ENCODE measurements around the gene MEIS1.

MEIS1 gene

DNA sequence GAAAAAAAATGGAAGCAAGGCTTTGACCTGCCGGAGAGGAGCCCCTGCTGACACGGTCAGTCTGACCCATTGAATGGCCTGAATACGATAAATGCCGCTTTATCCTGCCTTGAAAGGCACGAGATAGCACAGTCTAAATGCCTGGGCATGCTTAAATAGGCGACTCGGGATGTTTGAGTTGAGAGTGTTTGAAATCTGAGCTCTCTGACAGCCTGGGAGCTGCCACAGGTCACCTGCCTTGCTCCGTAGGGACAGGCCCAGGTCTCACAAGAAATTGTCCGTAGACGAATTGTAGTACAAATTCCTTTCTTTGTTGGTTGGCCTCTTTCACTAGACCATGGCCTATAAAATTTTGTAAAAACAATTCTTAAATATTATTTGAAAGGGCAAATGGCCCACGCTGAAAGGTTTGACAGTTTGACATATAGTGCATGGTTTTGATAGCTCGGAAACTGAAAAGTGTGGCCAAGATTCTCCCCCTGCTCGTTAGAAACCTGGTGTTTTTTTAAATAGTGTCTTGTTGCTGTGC, 72.8 kb downstream of the MEIS1 start:
- no peaks in the 10 kb centered on the region for H3K36me3 ChIP-seq (ENCODE audit: insufficient read depth, low read length)
- H3K27me3 ChIP-seq (ENCODE audit: control insufficient read depth, insufficient read depth, low read length), result no peaks in the 10 kb centered on the region
- no peak overlapping the region for H3K9ac ChIP-seq (ENCODE audit: low read depth, low read length)
- H3K4me1 ChIP-seq (ENCODE audit: control insufficient read depth, insufficient read depth, low read length), result no peaks in the 10 kb centered on the region
- H3K4me2 ChIP-seq (ENCODE audit: low read length), result no peak overlapping the region
- no peaks in the 10 kb centered on the region for H3K9me3 ChIP-seq (replicated peaks; ENCODE audit: low read length)
- H3K4me3 ChIP-seq (ENCODE audit: low read length), result no peak overlapping the region

DNA sequence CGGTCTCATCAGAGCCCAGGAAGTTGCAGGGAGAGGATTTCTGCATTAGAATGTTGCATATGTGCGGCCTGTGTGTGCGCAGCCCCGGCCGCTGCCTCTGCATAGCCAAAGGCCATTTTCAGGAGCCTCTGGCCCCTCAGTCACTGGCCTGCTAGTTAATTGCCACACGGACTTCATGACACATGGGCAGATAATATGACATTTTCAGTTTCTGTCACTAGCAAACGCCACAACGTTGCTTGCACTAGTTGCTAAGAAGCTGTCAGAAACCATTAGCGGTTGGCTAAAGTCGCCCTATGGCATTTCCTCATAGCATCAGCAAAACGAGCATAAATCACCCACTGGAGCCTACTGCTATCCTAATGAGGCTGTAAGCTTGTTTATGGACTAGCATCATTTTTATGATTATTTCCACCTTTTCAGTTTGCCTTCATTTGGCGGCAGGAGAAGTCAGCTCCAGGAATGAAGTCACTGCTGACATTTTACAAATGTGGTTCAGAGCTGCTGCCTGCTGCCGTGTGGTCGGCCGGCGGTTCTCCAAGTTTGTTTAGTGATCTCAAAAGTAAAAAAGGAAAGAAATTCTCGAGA, 73.7 kb downstream of the MEIS1 start:
- no peak overlapping the region for H3K4me3 ChIP-seq (ENCODE audit: low read length)
- H3K9me3 ChIP-seq (replicated peaks; ENCODE audit: low read length), result no peaks in the 10 kb centered on the region
- H3K9ac ChIP-seq (ENCODE audit: low read depth, low read length), result no peak overlapping the region
- no peaks in the 10 kb centered on the region for H3K27me3 ChIP-seq (ENCODE audit: control insufficient read depth, insufficient read depth, low read length)
- H3K4me2 ChIP-seq (ENCODE audit: low read length), result no peak overlapping the region
- H3K4me1 ChIP-seq (ENCODE audit: control insufficient read depth, insufficient read depth, low read length), result no peaks in the 10 kb centered on the region
- no peaks in the 10 kb centered on the region for H3K36me3 ChIP-seq (ENCODE audit: insufficient read depth, low read length)

DNA sequence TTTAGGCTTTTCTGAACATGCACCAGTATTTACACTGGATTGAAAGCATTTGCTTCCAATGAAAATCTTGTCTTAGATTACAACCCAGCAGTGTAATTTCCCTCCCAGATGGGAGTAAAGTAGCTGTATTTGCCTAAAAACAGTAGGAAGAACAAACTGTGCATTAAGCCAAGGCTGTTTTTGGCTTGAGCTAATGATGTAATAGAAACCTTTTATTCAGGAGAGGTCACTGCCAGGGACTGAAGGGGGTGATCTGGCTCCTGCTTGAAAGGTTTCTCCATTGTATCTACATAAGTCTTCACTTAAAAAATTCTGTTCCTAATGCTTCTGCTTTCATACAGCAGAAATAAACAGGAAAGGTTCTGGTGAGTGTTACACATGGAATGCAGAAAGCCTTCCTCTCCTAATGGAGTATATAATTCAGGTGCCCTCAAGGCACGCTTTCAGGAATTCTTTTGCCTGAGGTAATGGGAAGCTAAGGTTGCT, 74.4 kb downstream of the MEIS1 start:
- no peak overlapping the region for H3K9ac ChIP-seq (ENCODE audit: low read depth, low read length)
- H3K36me3 ChIP-seq (ENCODE audit: insufficient read depth, low read length), result no peaks in the 10 kb centered on the region
- H3K27me3 ChIP-seq (ENCODE audit: control insufficient read depth, insufficient read depth, low read length), result no peaks in the 10 kb centered on the region
- no peak overlapping the region for H3K4me3 ChIP-seq (ENCODE audit: low read length)
- H3K4me1 ChIP-seq (ENCODE audit: control insufficient read depth, insufficient read depth, low read length), result no peaks in the 10 kb centered on the region
- no peak overlapping the region for H3K4me2 ChIP-seq (ENCODE audit: low read length)
- no peaks in the 10 kb centered on the region for H3K9me3 ChIP-seq (replicated peaks; ENCODE audit: low read length)

DNA sequence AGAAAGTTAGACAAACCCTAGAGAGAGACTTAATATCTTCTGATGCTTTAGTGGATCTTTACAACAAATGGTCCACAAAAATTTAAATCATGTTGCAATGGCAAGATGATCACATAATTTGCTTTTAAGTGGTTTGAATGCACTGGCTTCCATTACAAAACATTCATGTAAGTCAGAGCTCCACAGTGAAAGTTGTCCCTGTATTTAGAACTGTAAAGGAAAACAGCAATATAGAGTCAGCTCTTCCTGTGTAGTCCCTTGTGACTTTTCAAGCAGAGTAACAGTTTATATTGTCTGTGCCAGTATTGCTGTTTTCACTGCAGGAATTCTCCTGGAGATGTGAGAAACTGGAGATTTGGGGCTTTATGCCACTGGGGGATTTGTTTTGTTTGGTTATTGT, 77.7 kb downstream of the MEIS1 start:
- H3K27me3 ChIP-seq (ENCODE audit: control insufficient read depth, insufficient read depth, low read length), result no peaks in the 10 kb centered on the region
- no peak overlapping the region for H3K4me3 ChIP-seq (ENCODE audit: low read length)
- H3K36me3 ChIP-seq (ENCODE audit: insufficient read depth, low read length), result no peaks in the 10 kb centered on the region
- no peaks in the 10 kb centered on the region for H3K4me1 ChIP-seq (ENCODE audit: control insufficient read depth, insufficient read depth, low read length)
- no peak overlapping the region for H3K9ac ChIP-seq (ENCODE audit: low read depth, low read length)
- no peak overlapping the region for H3K4me2 ChIP-seq (ENCODE audit: low read length)
- no peaks in the 10 kb centered on the region for H3K9me3 ChIP-seq (replicated peaks; ENCODE audit: low read length)

DNA sequence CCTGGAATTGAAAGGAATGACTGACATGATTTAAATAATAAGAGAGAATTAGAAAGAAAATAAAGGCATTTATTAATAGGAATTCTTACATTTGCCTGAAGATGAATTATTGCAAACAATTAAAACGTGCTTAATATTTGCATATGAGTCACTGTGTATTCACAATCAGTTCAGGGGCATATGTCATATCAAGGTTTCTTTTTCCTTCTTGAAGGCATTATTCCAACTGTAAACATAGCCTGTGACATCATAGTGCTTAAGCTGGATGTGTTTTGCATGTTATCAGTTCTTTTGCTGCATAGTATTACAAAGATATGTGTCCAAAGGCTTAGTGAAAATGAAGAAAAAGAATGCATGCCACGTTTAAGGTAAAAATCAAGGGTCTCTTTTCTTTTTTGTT, 80.8 kb downstream of the MEIS1 start:
- Histone ChIP-seq H3K9me3 (replicated peaks; ENCODE audit: low read length) (no peaks in the 10 kb centered on the region), H3K36me3 (ENCODE audit: insufficient read depth, low read length) (no peaks in the 10 kb centered on the region), H3K4me2 (ENCODE audit: low read length) (no peak overlapping the region), H3K9ac (ENCODE audit: low read depth, low read length) (no peak overlapping the region), H3K4me1 (ENCODE audit: control insufficient read depth, insufficient read depth, low read length) (no peaks in the 10 kb centered on the region), H3K27me3 (ENCODE audit: control insufficient read depth, insufficient read depth, low read length) (no peaks in the 10 kb centered on the region), H3K4me3 (ENCODE audit: low read length) (no peak overlapping the region)

DNA sequence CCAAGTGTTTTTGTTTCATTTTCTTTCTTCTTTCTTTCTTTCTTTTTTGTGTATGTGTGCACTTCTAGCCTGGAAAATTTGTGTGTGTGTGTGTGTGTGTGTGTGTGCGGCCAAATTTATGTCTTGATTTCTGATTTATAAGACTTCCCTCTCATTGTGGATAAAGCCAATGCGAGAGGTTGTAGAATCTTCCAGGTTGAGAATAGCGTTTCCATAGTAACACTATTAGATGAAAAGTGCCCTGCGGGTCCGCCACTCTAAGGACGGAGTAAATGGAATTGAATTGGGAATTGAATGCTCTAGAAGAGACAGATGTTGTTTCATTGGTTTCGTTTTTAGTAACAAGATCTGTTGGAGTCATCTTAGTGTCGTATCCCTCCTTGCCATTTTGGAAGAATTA, 81.6 kb downstream of the MEIS1 start:
- Histone ChIP-seq H3K9ac (ENCODE audit: low read depth, low read length) (no peak overlapping the region), H3K27me3 (ENCODE audit: control insufficient read depth, insufficient read depth, low read length) (no peaks in the 10 kb centered on the region), H3K9me3 (replicated peaks; ENCODE audit: low read length) (no peaks in the 10 kb centered on the region), H3K4me3 (ENCODE audit: low read length) (no peak overlapping the region), H3K4me2 (ENCODE audit: low read length) (no peak overlapping the region), H3K36me3 (ENCODE audit: insufficient read depth, low read length) (no peaks in the 10 kb centered on the region), H3K4me1 (ENCODE audit: control insufficient read depth, insufficient read depth, low read length) (no peaks in the 10 kb centered on the region)

DNA sequence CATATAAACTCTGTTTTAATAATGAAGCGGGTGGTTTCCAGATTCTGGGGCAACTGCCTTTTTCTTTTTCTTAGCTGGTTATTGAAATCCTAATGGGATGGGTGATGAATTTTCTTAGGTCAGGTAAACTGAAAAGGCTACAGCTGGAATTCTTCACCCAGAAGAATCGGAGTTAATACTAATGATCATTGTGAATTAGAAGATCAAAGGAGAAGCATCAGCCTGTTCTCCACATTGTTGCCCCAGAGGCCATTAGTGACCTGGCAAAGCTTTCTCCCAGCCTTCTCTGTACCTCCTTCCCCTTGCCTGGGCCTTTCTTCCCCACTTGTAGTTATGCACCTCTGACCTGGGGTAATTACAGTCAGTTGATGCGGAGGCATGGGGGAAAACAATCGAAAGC, 82.8 kb downstream of the MEIS1 start:
- no peaks in the 10 kb centered on the region for H3K36me3 ChIP-seq (ENCODE audit: insufficient read depth, low read length)
- no peak overlapping the region for H3K4me2 ChIP-seq (ENCODE audit: low read length)
- H3K4me1 ChIP-seq (ENCODE audit: control insufficient read depth, insufficient read depth, low read length), result no peaks in the 10 kb centered on the region
- H3K9me3 ChIP-seq (replicated peaks; ENCODE audit: low read length), result no peaks in the 10 kb centered on the region
- no peaks in the 10 kb centered on the region for H3K27me3 ChIP-seq (ENCODE audit: control insufficient read depth, insufficient read depth, low read length)
- no peak overlapping the region for H3K9ac ChIP-seq (ENCODE audit: low read depth, low read length)
- H3K4me3 ChIP-seq (ENCODE audit: low read length), result no peak overlapping the region

DNA sequence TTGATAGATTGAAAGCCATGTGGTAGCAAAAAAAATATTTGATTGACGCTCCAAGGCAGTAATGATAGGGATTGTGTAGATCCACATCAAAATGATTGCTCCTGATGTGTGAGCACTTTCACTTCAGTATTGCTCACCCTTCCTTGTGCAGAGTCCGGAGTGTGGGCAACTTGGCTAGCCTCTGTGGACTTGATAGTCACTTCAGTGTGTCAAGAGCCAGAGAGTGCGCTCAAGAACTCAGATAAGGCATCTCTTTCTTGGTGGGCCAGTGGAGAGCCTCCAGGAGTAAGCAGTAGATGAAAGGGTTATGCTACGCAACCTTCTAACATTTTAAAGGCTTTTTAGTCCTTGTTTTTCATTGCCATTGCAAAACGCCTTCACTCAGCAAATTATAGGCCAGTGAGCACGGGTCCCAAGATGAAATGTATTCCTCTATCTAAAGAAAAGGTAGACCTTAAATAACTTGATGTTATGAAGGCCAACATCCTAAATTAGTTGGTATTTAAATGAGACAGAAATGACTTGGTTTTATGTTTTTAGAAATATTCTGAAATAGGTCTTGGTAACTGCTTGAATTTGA, 84.4 kb downstream of the MEIS1 start:
- Histone ChIP-seq H3K36me3 (ENCODE audit: insufficient read depth, low read length) (no peaks in the 10 kb centered on the region), H3K4me1 (ENCODE audit: control insufficient read depth, insufficient read depth, low read length) (no peaks in the 10 kb centered on the region), H3K27me3 (ENCODE audit: control insufficient read depth, insufficient read depth, low read length) (no peaks in the 10 kb centered on the region), H3K9me3 (replicated peaks; ENCODE audit: low read length) (no peaks in the 10 kb centered on the region), H3K4me2 (ENCODE audit: low read length) (no peak overlapping the region), H3K9ac (ENCODE audit: low read depth, low read length) (no peak overlapping the region), H3K4me3 (ENCODE audit: low read length) (no peak overlapping the region)

DNA sequence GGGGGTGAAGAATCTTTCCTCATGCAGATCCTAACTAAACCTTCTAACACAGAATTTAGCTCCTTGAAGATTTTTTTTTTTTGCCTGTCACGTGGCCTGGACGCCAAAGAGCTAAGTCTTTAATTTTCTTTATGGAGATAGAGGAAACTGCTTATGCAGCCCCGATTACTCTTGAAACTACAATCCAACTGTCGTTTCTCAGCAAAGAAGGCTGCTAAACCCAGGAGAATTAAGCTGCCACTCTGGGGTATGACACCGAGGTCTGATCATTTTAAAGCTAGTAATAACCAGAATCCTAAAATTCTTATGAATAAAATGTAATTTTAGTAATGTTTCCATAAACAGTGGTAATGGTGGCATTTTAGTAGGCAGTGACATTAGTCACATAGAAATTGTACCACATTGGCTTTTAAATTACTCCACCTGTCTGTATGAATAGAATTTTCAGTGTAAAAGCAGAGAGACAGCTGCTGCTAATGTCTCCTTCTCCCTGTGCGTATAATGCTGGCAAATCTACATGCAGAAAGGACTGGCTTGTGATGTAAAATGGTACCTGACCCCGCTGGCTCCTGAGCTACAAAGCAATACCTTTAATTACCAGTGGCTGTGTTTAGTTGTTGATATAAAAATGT, 86.5 kb downstream of the MEIS1 start:
- no peak overlapping the region for H3K9ac ChIP-seq (ENCODE audit: low read depth, low read length)
- no peaks in the 10 kb centered on the region for H3K27me3 ChIP-seq (ENCODE audit: control insufficient read depth, insufficient read depth, low read length)
- H3K36me3 ChIP-seq (ENCODE audit: insufficient read depth, low read length), result no peaks in the 10 kb centered on the region
- H3K9me3 ChIP-seq (replicated peaks; ENCODE audit: low read length), result no peaks in the 10 kb centered on the region
- no peak overlapping the region for H3K4me2 ChIP-seq (ENCODE audit: low read length)
- no peaks in the 10 kb centered on the region for H3K4me1 ChIP-seq (ENCODE audit: control insufficient read depth, insufficient read depth, low read length)
- H3K4me3 ChIP-seq (ENCODE audit: low read length), result no peak overlapping the region

DNA sequence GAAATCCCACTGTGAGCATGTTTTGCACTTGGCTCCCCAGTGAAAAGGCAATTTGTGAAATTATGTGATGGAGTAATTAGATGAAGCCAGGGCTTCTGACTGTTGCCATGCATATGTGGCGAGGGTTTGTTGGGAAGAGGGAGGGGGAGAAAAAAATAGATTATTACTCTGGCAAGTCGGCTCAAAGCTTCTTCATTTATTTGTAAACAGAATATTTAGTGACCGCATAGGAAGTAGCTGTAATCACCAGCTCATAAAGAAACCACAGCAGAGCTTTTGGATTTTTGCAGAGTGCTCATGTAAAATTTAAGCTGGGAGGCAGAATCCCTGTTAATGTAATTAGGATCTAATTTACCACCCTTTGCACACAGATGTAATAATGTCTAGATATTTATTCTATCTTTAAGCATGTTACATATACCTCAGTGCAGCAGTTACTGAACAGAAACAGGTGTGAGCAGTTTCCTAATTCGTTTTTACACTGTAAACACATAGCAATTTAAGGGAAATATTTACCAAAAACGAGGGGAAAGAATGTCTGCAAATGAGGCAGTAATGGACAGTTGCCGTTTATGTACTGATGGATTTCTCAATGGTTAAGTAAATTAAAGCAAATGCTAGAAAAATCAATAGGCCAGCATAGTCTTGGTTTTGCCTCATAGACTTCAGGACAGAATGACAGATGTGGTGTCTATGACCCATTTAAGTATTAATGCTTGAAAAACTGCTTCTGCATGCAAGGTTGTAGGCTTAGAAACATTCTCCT, 87.9 kb downstream of the MEIS1 start:
- Histone ChIP-seq H3K36me3 (ENCODE audit: insufficient read depth, low read length) (no peaks in the 10 kb centered on the region), H3K9me3 (replicated peaks; ENCODE audit: low read length) (no peaks in the 10 kb centered on the region), H3K4me1 (ENCODE audit: control insufficient read depth, insufficient read depth, low read length) (no peaks in the 10 kb centered on the region), H3K4me2 (ENCODE audit: low read length) (no peak overlapping the region), H3K4me3 (ENCODE audit: low read length) (no peak overlapping the region), H3K27me3 (ENCODE audit: control insufficient read depth, insufficient read depth, low read length) (no peaks in the 10 kb centered on the region), H3K9ac (ENCODE audit: low read depth, low read length) (no peak overlapping the region)

DNA sequence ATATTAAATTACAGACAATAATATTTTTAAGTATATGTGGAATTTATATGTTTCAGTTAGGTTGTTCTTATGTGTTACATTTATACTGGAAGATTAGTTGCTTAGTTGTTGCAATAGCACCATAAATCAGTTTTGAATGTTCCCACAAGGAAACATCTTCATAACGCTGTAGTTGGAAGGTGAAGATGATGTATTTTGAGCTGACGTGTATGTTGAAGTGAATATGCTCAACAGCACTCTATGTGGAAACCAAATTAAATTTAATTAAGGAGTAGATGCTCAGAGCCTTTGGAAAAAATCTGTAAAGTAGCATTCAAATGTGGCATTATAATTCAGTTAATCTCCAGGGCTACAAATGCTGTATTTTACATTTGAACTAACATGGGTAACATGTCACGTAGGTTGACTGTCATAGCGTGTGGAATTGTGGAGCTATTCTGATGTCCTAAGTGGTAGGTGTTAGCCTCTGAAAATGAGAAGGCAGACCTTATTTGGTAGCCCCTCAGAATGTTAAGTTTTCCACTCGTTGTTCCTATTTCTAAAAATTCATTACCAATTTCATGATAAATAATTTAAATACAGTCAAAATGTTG, 88.5 kb downstream of the MEIS1 start:
- Histone ChIP-seq H3K4me2 (ENCODE audit: low read length) (no peak overlapping the region), H3K9ac (ENCODE audit: low read depth, low read length) (no peak overlapping the region), H3K27me3 (ENCODE audit: control insufficient read depth, insufficient read depth, low read length) (no peaks in the 10 kb centered on the region), H3K4me3 (ENCODE audit: low read length) (no peak overlapping the region), H3K9me3 (replicated peaks; ENCODE audit: low read length) (no peaks in the 10 kb centered on the region), H3K36me3 (ENCODE audit: insufficient read depth, low read length) (no peaks in the 10 kb centered on the region), H3K4me1 (ENCODE audit: control insufficient read depth, insufficient read depth, low read length) (no peaks in the 10 kb centered on the region)

Measured in skeletal muscle satellite cell (primary cell).